SK-N-SH treated with all-trans-retinoic acid at 6 μM for 48 hours (cell line): ENCODE measurements around the gene CIDEC.

Experiments
- ATAC-seq: fragments of 200-7000 bp; cut with Tn5 transposase; 3 replicates; pipeline ENCODE4 v1.9.1; 2020; ENCODE audit warnings: mild to moderate bottlenecking, moderate library complexity
- ARNTL ChIP-seq: fragments of 450-650 bp; formaldehyde crosslinking; IDR thresholded peaks from 2 replicates; pipeline ENCODE4 v1.5.0; 2020; ENCODE audit warnings: low read depth, mild to moderate bottlenecking, moderate library complexity, borderline replicate concordance
- BACH2 ChIP-seq: fragments of 250-450 bp; sonication (Bioruptor Pico); IDR thresholded peaks from 2 replicates; pipeline ENCODE4 v1.9.0; 2021; ENCODE audit warnings: mild to moderate bottlenecking, borderline replicate concordance
- ESRRG ChIP-seq: fragments of 250-450 bp; sonication (Bioruptor Pico); IDR thresholded peaks from 2 replicates; pipeline ENCODE4 v1.6.1; 2021; ENCODE audit warnings: mild to moderate bottlenecking
- GLIS3 ChIP-seq: fragments of 250-450 bp; sonication (Bioruptor Pico); IDR thresholded peaks from 2 replicates; pipeline ENCODE4 v1.5.0; 2020; ENCODE audit warnings: mild to moderate bottlenecking, moderate library complexity
- ISL1 ChIP-seq: fragments of 250-450 bp; sonication (Bioruptor Pico); IDR thresholded peaks from 2 replicates; pipeline ENCODE4 v2.1.2; 2022; ENCODE audit warnings: mild to moderate bottlenecking, moderate library complexity
- OSR1 ChIP-seq: fragments of 250-450 bp; sonication (Bioruptor Pico); IDR thresholded peaks from 2 replicates; pipeline ENCODE4 v1.8.0; 2022; ENCODE audit warnings: moderate library complexity, mild to moderate bottlenecking, inconsistent platforms
- PPARA ChIP-seq: fragments of 250-450 bp; sonication (Bioruptor Pico); IDR thresholded peaks from 2 replicates; pipeline ENCODE4 v1.5.0; 2020; ENCODE audit warnings: mild to moderate bottlenecking, borderline replicate concordance
- RARB ChIP-seq: fragments of 250-450 bp; sonication (Bioruptor Pico); IDR thresholded peaks from 2 replicates; pipeline ENCODE4 v1.8.0; 2021; ENCODE audit warnings: mild to moderate bottlenecking, moderate library complexity
- TOX ChIP-seq: fragments of 250-450 bp; sonication (Bioruptor Pico); IDR thresholded peaks from 2 replicates; pipeline ENCODE4 v1.8.0; 2021; ENCODE audit warnings: mild to moderate bottlenecking, moderate library complexity, borderline replicate concordance
- ZC3H10 ChIP-seq: fragments of 250-450 bp; sonication (Bioruptor Pico); IDR thresholded peaks from 2 replicates; pipeline ENCODE4 v1.5.1; 2021; ENCODE audit warnings: mild to moderate bottlenecking, moderate library complexity
- ZFP3 ChIP-seq: fragments of 250-450 bp; sonication (Bioruptor Pico); IDR thresholded peaks from 2 replicates; pipeline ENCODE4 v1.5.0; 2020; ENCODE audit warnings: mild to moderate bottlenecking, moderate library complexity
- ZNF565 ChIP-seq: fragments of 450-650 bp; formaldehyde crosslinking; conservative IDR thresholded peaks from 2 replicates; pipeline ENCODE4 v1.5.0; 2020; ENCODE audit warnings: low read depth, mild to moderate bottlenecking, moderate library complexity
- ZNF8 ChIP-seq: fragments of 450-650 bp; formaldehyde crosslinking; IDR thresholded peaks from 2 replicates; pipeline ENCODE4 v1.5.0; 2020; ENCODE audit warnings: mild to moderate bottlenecking, moderate library complexity
- TF ChIP-seq, protein P1 (sequence below): fragments of 250-450 bp; sonication (Bioruptor Pico); IDR thresholded peaks from 2 replicates; pipeline ENCODE4 v1.5.0; 2020; ENCODE audit warnings: mild to moderate bottlenecking, moderate library complexity
- TF ChIP-seq, protein P2 (sequence below): fragments of 250-450 bp; sonication (Bioruptor Pico); IDR thresholded peaks from 2 replicates; pipeline ENCODE4 v1.5.1; 2020; ENCODE audit warnings: low read depth, mild to moderate bottlenecking, moderate library complexity
- TF ChIP-seq, protein P3 (sequence below): fragments of 250-450 bp; sonication (Bioruptor Pico); IDR thresholded peaks from 2 replicates; pipeline ENCODE4 v1.5.1; 2021; ENCODE audit warnings: mild to moderate bottlenecking, moderate library complexity
- TF ChIP-seq, protein P4 (sequence below): fragments of 250-450 bp; sonication (Bioruptor Pico); IDR thresholded peaks from 2 replicates; pipeline ENCODE4 v1.8.0; 2020; ENCODE audit warnings: mild to moderate bottlenecking, moderate library complexity, borderline replicate concordance

The CIDEC gene

DNA sequence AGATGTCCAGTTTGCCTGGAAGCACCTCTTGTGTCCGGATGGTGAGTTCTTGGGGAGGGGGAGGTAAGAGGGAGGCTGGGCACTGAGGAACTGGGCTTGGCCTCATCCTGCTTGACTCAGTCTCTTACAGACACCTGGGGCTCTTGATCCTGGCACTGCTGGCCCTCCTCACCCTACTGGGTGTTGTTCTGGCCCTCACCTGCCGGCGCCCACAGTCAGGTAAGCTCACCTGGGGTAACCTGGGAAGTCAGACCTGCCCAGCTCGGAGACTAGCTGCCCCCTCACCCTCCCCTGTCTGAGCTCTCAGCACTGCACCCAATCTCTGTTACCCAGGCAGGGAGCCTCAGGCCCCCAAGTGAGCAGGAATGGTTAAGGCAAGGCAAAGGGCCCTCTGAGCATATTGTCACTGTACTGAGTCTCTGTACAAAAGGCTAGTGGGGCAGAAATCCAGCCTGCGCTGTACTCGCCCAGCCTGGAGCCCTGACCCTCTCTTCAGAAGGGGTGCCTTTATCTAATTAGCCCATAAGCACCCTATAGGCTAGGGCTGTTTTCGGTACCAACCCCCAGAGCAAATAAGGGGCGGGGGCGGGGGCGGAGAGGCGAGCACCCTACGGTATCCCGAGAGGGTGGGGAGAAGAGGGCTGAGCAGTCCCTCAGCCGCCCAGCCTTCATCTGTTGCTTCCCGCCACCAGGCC, 34.7 kb upstream of the CIDEC start:
- TF ChIP-seq ZNF565 (CRISPR knock-in tag): no peak
- no peak for TF ChIP-seq ZFP3 (CRISPR knock-in tag)
- no peak for TF ChIP-seq RARB (CRISPR knock-in tag)
- no peak for TF ChIP-seq ESRRG (CRISPR knock-in tag)
- no peak for TF ChIP-seq ZC3H10 (CRISPR knock-in tag)
- no peak for TF ChIP-seq ARNTL
- ATAC-seq: no peak

DNA sequence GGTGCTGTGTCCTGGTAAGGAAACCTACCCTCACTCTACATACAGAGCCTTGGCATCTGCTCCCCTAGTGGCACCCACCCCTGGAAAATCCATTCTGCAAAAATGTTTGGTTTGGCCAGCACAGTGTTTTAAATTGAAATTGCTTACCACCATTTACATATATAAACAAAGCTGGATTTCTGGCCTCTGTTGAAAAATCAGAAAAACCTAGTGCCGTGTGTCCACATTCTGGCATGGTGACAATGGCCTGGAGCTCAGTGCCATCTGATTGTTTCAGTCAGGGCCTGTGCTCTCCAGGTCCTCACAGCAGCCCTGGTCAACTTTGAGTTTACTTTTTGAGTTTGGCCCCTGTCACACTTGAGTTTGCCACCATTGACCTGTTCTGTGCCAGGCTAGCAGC, 34.0 kb upstream of the CIDEC start:
- TF ChIP-seq, protein P1, sequence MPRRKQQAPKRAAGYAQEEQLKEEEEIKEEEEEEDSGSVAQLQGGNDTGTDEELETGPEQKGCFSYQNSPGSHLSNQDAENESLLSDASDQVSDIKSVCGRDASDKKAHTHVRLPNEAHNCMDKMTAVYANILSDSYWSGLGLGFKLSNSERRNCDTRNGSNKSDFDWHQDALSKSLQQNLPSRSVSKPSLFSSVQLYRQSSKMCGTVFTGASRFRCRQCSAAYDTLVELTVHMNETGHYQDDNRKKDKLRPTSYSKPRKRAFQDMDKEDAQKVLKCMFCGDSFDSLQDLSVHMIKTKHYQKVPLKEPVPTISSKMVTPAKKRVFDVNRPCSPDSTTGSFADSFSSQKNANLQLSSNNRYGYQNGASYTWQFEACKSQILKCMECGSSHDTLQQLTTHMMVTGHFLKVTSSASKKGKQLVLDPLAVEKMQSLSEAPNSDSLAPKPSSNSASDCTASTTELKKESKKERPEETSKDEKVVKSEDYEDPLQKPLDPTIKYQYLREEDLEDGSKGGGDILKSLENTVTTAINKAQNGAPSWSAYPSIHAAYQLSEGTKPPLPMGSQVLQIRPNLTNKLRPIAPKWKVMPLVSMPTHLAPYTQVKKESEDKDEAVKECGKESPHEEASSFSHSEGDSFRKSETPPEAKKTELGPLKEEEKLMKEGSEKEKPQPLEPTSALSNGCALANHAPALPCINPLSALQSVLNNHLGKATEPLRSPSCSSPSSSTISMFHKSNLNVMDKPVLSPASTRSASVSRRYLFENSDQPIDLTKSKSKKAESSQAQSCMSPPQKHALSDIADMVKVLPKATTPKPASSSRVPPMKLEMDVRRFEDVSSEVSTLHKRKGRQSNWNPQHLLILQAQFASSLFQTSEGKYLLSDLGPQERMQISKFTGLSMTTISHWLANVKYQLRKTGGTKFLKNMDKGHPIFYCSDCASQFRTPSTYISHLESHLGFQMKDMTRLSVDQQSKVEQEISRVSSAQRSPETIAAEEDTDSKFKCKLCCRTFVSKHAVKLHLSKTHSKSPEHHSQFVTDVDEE (CRISPR knock-in tag): no peak
- TF ChIP-seq TOX (CRISPR knock-in tag) (no peak), ZNF8 (CRISPR knock-in tag) (no peak)
- TF ChIP-seq, protein P2, sequence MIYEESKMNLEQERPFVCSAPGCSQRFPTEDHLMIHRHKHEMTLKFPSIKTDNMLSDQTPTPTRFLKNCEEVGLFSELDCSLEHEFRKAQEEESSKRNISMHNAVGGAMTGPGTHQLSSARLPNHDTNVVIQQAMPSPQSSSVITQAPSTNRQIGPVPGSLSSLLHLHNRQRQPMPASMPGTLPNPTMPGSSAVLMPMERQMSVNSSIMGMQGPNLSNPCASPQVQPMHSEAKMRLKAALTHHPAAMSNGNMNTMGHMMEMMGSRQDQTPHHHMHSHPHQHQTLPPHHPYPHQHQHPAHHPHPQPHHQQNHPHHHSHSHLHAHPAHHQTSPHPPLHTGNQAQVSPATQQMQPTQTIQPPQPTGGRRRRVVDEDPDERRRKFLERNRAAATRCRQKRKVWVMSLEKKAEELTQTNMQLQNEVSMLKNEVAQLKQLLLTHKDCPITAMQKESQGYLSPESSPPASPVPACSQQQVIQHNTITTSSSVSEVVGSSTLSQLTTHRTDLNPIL (CRISPR knock-in tag): no peak
- TF ChIP-seq, protein P3, sequence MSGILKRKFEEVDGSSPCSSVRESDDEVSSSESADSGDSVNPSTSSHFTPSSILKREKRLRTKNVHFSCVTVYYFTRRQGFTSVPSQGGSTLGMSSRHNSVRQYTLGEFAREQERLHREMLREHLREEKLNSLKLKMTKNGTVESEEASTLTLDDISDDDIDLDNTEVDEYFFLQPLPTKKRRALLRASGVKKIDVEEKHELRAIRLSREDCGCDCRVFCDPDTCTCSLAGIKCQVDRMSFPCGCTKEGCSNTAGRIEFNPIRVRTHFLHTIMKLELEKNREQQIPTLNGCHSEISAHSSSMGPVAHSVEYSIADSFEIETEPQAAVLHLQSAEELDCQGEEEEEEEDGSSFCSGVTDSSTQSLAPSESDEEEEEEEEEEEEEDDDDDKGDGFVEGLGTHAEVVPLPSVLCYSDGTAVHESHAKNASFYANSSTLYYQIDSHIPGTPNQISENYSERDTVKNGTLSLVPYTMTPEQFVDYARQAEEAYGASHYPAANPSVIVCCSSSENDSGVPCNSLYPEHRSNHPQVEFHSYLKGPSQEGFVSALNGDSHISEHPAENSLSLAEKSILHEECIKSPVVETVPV: no peak
- no peak for ATAC-seq

DNA sequence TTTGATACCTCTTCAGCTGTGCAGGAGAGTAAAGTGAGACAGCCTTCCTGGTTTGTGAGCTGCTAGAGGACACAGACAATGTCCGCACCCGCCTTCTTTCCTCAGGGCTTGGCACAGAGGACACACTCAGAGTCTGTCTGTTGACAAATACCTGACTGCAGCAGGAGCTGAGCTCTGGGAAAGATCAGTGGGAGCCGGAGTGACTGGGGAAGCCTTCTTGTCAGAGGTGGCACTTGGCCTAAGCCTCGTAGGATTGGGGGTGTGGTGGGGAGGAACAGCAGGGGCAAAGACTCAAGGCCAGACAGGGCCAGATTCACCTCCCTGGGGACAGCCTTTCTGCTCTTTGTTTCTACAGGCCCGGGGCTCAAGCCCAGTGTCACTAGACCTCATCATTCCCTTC, 33.5 kb upstream of the CIDEC start:
- no peak for ATAC-seq
- TF ChIP-seq RARB (CRISPR knock-in tag) (no peak), GLIS3 (CRISPR knock-in tag) (no peak), OSR1 (CRISPR knock-in tag) (no peak), ZFP3 (CRISPR knock-in tag) (no peak), ISL1 (CRISPR knock-in tag) (no peak), TOX (CRISPR knock-in tag) (no peak), ZC3H10 (CRISPR knock-in tag) (no peak), PPARA (CRISPR knock-in tag) (no peak), BACH2 (CRISPR knock-in tag) (no peak)
- TF ChIP-seq, protein P1 (CRISPR knock-in tag): no peak

DNA sequence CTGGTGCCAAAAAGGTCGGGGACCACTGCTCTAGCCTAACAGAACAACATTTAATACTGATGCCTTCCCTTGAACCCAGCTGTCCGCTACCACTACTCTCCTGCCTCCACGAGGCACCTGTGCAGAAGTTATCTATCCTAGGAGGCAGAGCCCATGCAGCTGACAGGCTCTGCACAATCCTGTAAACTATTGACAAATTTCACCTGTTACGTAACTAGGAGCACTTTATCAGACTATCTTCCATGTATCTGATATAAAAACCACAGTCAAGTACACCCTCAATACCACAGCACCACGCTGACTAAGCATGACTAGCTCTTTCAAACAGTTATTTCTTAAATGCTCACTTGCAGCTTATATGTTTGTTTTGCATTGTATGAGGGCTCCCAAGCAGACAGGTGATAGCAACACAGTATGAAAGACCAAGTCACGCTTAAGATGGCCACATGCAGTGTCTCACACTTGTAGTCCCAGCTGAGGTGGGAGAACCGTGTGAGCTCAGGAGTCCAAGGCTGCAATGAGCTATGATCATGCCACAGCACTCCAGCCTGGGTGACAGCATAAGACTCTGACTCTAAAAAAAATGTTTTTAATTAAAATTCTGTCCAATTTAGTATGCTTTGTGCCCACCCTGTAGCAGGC, 32.4 kb upstream of the CIDEC start:
- ATAC-seq: no peak
- TF ChIP-seq TOX (CRISPR knock-in tag) (no peak), ISL1 (CRISPR knock-in tag) (no peak), BACH2 (CRISPR knock-in tag) (no peak)
- TF ChIP-seq, protein P1 (CRISPR knock-in tag): no peak
- TF ChIP-seq, protein P3: no peak
- TF ChIP-seq, protein P4, sequence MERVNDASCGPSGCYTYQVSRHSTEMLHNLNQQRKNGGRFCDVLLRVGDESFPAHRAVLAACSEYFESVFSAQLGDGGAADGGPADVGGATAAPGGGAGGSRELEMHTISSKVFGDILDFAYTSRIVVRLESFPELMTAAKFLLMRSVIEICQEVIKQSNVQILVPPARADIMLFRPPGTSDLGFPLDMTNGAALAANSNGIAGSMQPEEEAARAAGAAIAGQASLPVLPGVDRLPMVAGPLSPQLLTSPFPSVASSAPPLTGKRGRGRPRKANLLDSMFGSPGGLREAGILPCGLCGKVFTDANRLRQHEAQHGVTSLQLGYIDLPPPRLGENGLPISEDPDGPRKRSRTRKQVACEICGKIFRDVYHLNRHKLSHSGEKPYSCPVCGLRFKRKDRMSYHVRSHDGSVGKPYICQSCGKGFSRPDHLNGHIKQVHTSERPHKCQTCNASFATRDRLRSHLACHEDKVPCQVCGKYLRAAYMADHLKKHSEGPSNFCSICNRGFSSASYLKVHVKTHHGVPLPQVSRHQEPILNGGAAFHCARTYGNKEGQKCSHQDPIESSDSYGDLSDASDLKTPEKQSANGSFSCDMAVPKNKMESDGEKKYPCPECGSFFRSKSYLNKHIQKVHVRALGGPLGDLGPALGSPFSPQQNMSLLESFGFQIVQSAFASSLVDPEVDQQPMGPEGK (CRISPR knock-in tag): no peak
